Natural killer cell (primary cell): ENCODE measurements around the gene SLC2A13. TPM values are rescaled to one million over a fixed set of nuclear protein-coding genes. Genes with fewer than 3 reads are reported as not detected.

Experiments
- ATAC-seq, 3 donors: fragments of 150-1000 bp in 2 of 3; fragments of 200-7000 bp in 1 of 3; cut with Tn5 transposase; 1 replicate in 1 of 3; 2 replicates in 2 of 3; pipeline ENCODE4 v1.10.0; 2021; ENCODE audit warnings: mild to moderate bottlenecking in 2 of 3, moderate library complexity in 2 of 3
- DNase-seq, 2 donors: peaks; one replicate each; pipeline versions ENCODE4 v3.0.0 to v3.0.0-alpha.2; 2013 to 2021; ENCODE audit warnings: mixed read lengths in 1 of 2
- H3K27ac ChIP-seq: one replicate; pipeline ENCODE4 v1.5.1; 2013; ENCODE audit warnings: mild to moderate bottlenecking, low read length
- H3K27me3 ChIP-seq: one replicate; pipeline ENCODE4 v1.6.1; 2013; ENCODE audit warnings: low read length; ENCODE audit not compliant: control insufficient read depth, insufficient read depth
- H3K36me3 ChIP-seq: one replicate; pipeline ENCODE4 v1.6.1; 2013; ENCODE audit warnings: low read length; ENCODE audit not compliant: control insufficient read depth, insufficient read depth
- H3K4me1 ChIP-seq: one replicate; pipeline ENCODE4 v1.6.1; 2013; ENCODE audit warnings: low read length; ENCODE audit not compliant: control insufficient read depth, insufficient read depth
- H3K4me3 ChIP-seq: one replicate; pipeline ENCODE4 v1.5.1; 2013; ENCODE audit warnings: low read length
- H3K9me3 ChIP-seq: one replicate; pipeline ENCODE4 v1.6.1; 2013; ENCODE audit warnings: low read length; ENCODE audit not compliant: control insufficient read depth, insufficient read depth
- H3K27ac Mint-ChIP-seq, 2 donors: one replicate each; pipeline ENCODE4 v1.8.0; 2022; ENCODE audit warnings: mild to moderate bottlenecking in 2 of 2, mixed read lengths in 2 of 2, moderate library complexity in 1 of 2
- H3K27me3 Mint-ChIP-seq, 2 donors: one replicate each; pipeline ENCODE4 v1.8.0; 2022; ENCODE audit warnings: low read depth in 2 of 2, mixed read lengths in 2 of 2
- H3K36me3 Mint-ChIP-seq: one replicate; pipeline ENCODE4 v1.8.0; 2022; ENCODE audit warnings: mixed read lengths
- H3K4me1 Mint-ChIP-seq, 2 donors: one replicate each; pipeline ENCODE4 v1.8.0; 2022; ENCODE audit warnings: mixed read lengths in 2 of 2
- H3K4me3 Mint-ChIP-seq: one replicate; pipeline ENCODE4 v1.8.0; 2022; ENCODE audit warnings: mild to moderate bottlenecking, moderate library complexity, mixed read lengths
- H3K9me3 Mint-ChIP-seq, 2 donors: one replicate each; pipeline ENCODE4 v1.8.0; 2022; ENCODE audit warnings: mixed read lengths in 2 of 2
- CTCF ChIP-seq: fragments of 200-600 bp; IDR thresholded peaks from one replicate; pipeline ENCODE4 v1.8.0; 2022; ENCODE audit warnings: antibody characterized with exemption
- WGBS: methylation state at CpG from one replicate; pipeline ENCODE4 v1.1.7; 2013; ENCODE audit warnings: missing lambda C conversion rate; ENCODE audit not compliant: insufficient coverage; 5-methylcytosine and 5-hydroxymethylcytosine counted together
- intact Hi-C: fragments of 100-400 bp; cut with micrococcal nuclease; formaldehyde crosslinking; loops from one replicate; pipeline ENCODE4 v1.14.2; 2022
- total RNA-seq, 4 donors: library from RNA; stranded (reverse); fragments of 120-200 nt in 1 of 4; gene quantifications; one replicate each; pipeline versions ENCODE4 v1.2.3 to v1.2.4, GENCODE V29; 2013 to 2022

SLC2A13 gene
- total RNA-seq, 3 donors from 2014 or later (not counting 1 experiment from before 2014, with no cell fraction given) = 6.0 to 10.9 (median 8.7) TPM

DNA sequence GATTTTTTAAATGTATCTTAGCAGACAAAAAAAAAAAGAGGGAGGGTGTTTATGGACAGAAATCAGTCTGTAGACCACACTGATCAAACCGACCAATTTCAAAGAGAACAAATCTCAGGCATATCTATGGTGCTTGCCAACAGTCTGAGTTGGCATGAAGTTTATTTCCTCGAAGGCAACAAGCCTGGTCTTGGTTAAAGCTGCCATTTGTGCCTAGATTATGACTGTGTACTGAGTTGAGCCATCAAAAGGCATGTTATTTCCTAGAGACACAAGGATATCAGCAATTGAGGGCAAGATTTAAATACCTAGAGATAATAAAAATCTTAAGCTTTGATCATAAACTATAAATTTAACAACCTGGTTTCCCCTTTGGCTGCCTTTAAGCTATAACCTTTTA is 119.2 kb downstream of the SLC2A13 start:
- Histone ChIP-seq H3K4me3 (no peak overlapping the region), H3K27me3 (no peaks in the 10 kb centered on the region), H3K9me3 (no peaks in the 10 kb centered on the region), H3K36me3 (no peaks in the 10 kb centered on the region), H3K27ac (no peak overlapping the region), H3K4me1 (no peaks in the 10 kb centered on the region)
- Mint-ChIP-seq H3K27ac (no peak overlapping the region), H3K36me3 (no peaks in the 10 kb centered on the region), H3K27me3 (no peaks in the 10 kb centered on the region), H3K4me3 (no peak overlapping the region), H3K9me3 (no peaks in the 10 kb centered on the region), H3K4me1 (peaks cover 0 to 20% of the 10 kb centered on the region in 2 donors)
- ATAC-seq (no peak), DNase-seq (no peak)
- no peak for TF ChIP-seq CTCF
- intact Hi-C loops = no loop called here
- 91% methylated on average over 2 of the region's 2 CpGs for WGBS

- no peaks in the 10 kb centered on the region for H3K27me3 ChIP-seq
- ATAC-seq (no peak), DNase-seq (no peak)
- H3K27ac ChIP-seq = no peak overlapping the region
- no peak overlapping the region for H3K4me3 ChIP-seq
- H3K9me3 ChIP-seq = no peaks in the 10 kb centered on the region
- 98% methylated on average over 4 of the region's 5 CpGs for WGBS
- H3K4me1 ChIP-seq = no peaks in the 10 kb centered on the region
- H3K27me3 Mint-ChIP-seq = no peaks in the 10 kb centered on the region
- TF ChIP-seq CTCF = no peak
- no peaks in the 10 kb centered on the region for H3K36me3 Mint-ChIP-seq
- no peak overlapping the region for H3K27ac Mint-ChIP-seq
- H3K4me3 Mint-ChIP-seq = no peak overlapping the region
- peaks cover 0 to 14% of the 10 kb centered on the region in 2 donors for H3K4me1 Mint-ChIP-seq
- H3K36me3 ChIP-seq = no peaks in the 10 kb centered on the region
- H3K9me3 Mint-ChIP-seq = no peaks in the 10 kb centered on the region
- intact Hi-C loops = no loop called here
Observed at GRCh38 chr12:39984670-39985069, 121.2 kb downstream of the SLC2A13 start.

DNA sequence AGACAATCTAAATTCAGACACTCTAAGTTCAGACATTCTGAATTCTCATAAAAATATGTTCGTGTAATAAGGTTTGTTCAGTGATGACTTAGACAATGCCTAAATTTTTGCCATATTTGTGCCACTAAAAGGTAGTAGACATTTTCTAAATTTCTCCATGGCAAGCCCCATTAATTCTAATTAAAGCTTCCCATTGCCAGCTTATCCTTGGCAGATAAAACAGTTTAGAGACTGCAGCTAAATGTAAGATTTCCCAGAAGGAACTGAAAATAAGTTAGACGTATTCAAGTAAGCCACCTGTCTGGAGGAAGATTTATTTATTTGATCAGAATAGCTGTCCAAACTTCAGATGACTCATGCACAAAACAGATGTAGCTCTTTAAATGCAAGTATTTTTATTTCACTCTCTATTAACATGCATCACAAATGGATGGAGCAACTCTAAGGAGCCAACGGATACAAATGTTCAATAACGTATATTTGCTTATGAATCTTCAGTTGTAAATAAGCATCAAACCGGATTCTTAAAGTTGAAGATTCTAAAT is 130.4 kb downstream of the SLC2A13 start:
- WGBS = 87% methylated on average over 4 of the region's 5 CpGs
- no peak overlapping the region for H3K27ac ChIP-seq
- TF ChIP-seq CTCF = no peak
- H3K27me3 ChIP-seq = no peaks in the 10 kb centered on the region
- no peak for ATAC-seq
- intact Hi-C loops = no loop called here
- H3K9me3 ChIP-seq = no peaks in the 10 kb centered on the region
- Mint-ChIP-seq H3K36me3 (no peaks in the 10 kb centered on the region), H3K4me3 (no peak overlapping the region), H3K27me3 (no peaks in the 10 kb centered on the region), H3K4me1 (peaks cover 0 to 5% of the 10 kb centered on the region in 2 donors), H3K27ac (no peak overlapping the region), H3K9me3 (peaks cover 0 to 1% of the 10 kb centered on the region in 2 donors)
- DNase-seq = no peak
- no peaks in the 10 kb centered on the region for H3K36me3 ChIP-seq
- no peaks in the 10 kb centered on the region for H3K4me1 ChIP-seq
- no peak overlapping the region for H3K4me3 ChIP-seq

GRCh38 chr12:39972119-39972518 is 133.8 kb downstream of the SLC2A13 start:
- Histone ChIP-seq H3K27ac (no peak overlapping the region), H3K4me1 (no peaks in the 10 kb centered on the region), H3K36me3 (no peaks in the 10 kb centered on the region), H3K9me3 (no peaks in the 10 kb centered on the region), H3K27me3 (no peaks in the 10 kb centered on the region), H3K4me3 (no peak overlapping the region)
- TF ChIP-seq CTCF = no peak
- Mint-ChIP-seq H3K4me1 (peaks cover 0 to 5% of the 10 kb centered on the region in 2 donors), H3K27ac (no peak overlapping the region), H3K27me3 (no peaks in the 10 kb centered on the region), H3K36me3 (no peaks in the 10 kb centered on the region), H3K9me3 (peaks cover 0 to 5% of the 10 kb centered on the region in 2 donors), H3K4me3 (no peak overlapping the region)
- ATAC-seq (no peak), DNase-seq (no peak)
- 93% methylated on average over 1 of the region's 1 CpG for WGBS
- intact Hi-C loops = no loop called here
